ENCODE results near the gene FAM193B. TPM values are rescaled to one million over a fixed set of nuclear protein-coding genes. Genes with fewer than 3 reads are reported as not detected.
"Not testable (repeated sequence)": the region's sequence is repeated elsewhere in the genome, so short reads cannot be mapped to it uniquely, and the experiment has no call there.

FAM193B gene
- total RNA-seq, 1 experiment from 2014 or later = 41.1 TPM

- no peaks in the 10 kb centered on the region for H3F3A ChIP-seq (ENCODE audit: low read length, unreplicated experiment)
- H2AFZ ChIP-seq (ENCODE audit: low read length) = no peak overlapping the region
- H4K20me1 ChIP-seq (ENCODE audit: low read length) = no peaks in the 10 kb centered on the region
- H3K4me3 ChIP-seq (ENCODE audit: low read length) = no peak overlapping the region
- no peak overlapping the region for H3K4me2 ChIP-seq (ENCODE audit: low read length)
- H3K9ac ChIP-seq (ENCODE audit: low read length) = no peak overlapping the region
- intact Hi-C loops (cut with micrococcal nuclease) = no loop called here
- ChIA-PET CTCF (no interaction called here), POLR2A (ENCODE audit: unreplicated experiment) (no interaction called here)
- TF ChIP-seq CTCF (conservative IDR thresholded peaks at IDR 0.05; ENCODE audit: low read depth, low read length) (no peak), EZH2 (IDR thresholded peaks at IDR 0.05; ENCODE audit: low read length, unreplicated experiment) (no peak), EZH2phosphoT487 (IDR thresholded peaks at IDR 0.05; ENCODE audit: borderline replicate concordance, low read length) (no peak)
- no peaks in the 10 kb centered on the region for H3K4me1 ChIP-seq (ENCODE audit: insufficient read depth, low read length)
- H3K27ac ChIP-seq (ENCODE audit: low read length) = no peak overlapping the region
- H3K27me3 ChIP-seq (ENCODE audit: low read length) = no peaks in the 10 kb centered on the region
- BruUV-seq (replicated peaks) = no TSS peak
- DNase-seq = no peak
- H3K36me3 ChIP-seq (ENCODE audit: low read depth, low read length) = no peaks in the 10 kb centered on the region
- ATAC-seq = no peak
- no peaks in the 10 kb centered on the region for H3K9me2 ChIP-seq (replicated peaks; ENCODE audit: low read length)
- no peaks in the 10 kb centered on the region for H3K9me3 ChIP-seq (ENCODE audit: low read length)
- H3K79me2 ChIP-seq (ENCODE audit: low read length) = no peaks in the 10 kb centered on the region
These were observed 14.0 kb upstream of the FAM193B start for GRCh38 chr5:177568326-177568725.

GRCh38 chr5:177565046-177565445 lies 10.7 kb upstream of the FAM193B start:
- H3K27me3 ChIP-seq (ENCODE audit: low read length) = no peaks in the 10 kb centered on the region
- no peak overlapping the region for H3K4me2 ChIP-seq (ENCODE audit: low read length)
- no peak overlapping the region for H3K9ac ChIP-seq (ENCODE audit: low read length)
- CTCF ChIA-PET = no interaction called here
- H3K9me3 ChIP-seq (ENCODE audit: low read length) = no peaks in the 10 kb centered on the region
- no peak for DNase-seq
- H3K9me2 ChIP-seq (replicated peaks; ENCODE audit: low read length) = no peaks in the 10 kb centered on the region
- H3F3A ChIP-seq (ENCODE audit: low read length, unreplicated experiment) = no peaks in the 10 kb centered on the region
- ATAC-seq = no peak
- H2AFZ ChIP-seq (ENCODE audit: low read length) = no peak overlapping the region
- no peak for TF ChIP-seq EZH2phosphoT487 (IDR thresholded peaks at IDR 0.05; ENCODE audit: borderline replicate concordance, low read length)
- no peak for TF ChIP-seq CTCF (conservative IDR thresholded peaks at IDR 0.05; ENCODE audit: low read depth, low read length)
- TF ChIP-seq EZH2 (IDR thresholded peaks at IDR 0.05; ENCODE audit: low read length, unreplicated experiment) = no peak
- no peaks in the 10 kb centered on the region for H3K4me1 ChIP-seq (ENCODE audit: insufficient read depth, low read length)
- intact Hi-C loops (cut with micrococcal nuclease) = no loop called here
- no peaks in the 10 kb centered on the region for H3K36me3 ChIP-seq (ENCODE audit: low read depth, low read length)
- H3K4me3 ChIP-seq (ENCODE audit: low read length) = no peak overlapping the region
- no TSS peak for BruUV-seq (replicated peaks)
- H3K79me2 ChIP-seq (ENCODE audit: low read length) = no peaks in the 10 kb centered on the region
- POLR2A ChIA-PET (ENCODE audit: unreplicated experiment) = no interaction called here
- no peaks in the 10 kb centered on the region for H4K20me1 ChIP-seq (ENCODE audit: low read length)
- no peak overlapping the region for H3K27ac ChIP-seq (ENCODE audit: low read length)

- H3K79me2 ChIP-seq (ENCODE audit: low read length); POLR2A ChIA-PET (ENCODE audit: unreplicated experiment); DNase-seq; H3K9me2 ChIP-seq (replicated peaks; ENCODE audit: low read length); H4K20me1 ChIP-seq (ENCODE audit: low read length); H3K4me3 ChIP-seq (ENCODE audit: low read length); H3K27me3 ChIP-seq (ENCODE audit: low read length); H3K9me3 ChIP-seq (ENCODE audit: low read length); H3K4me2 ChIP-seq (ENCODE audit: low read length); H3K27ac ChIP-seq (ENCODE audit: low read length); H2AFZ ChIP-seq (ENCODE audit: low read length); H3F3A ChIP-seq (ENCODE audit: low read length, unreplicated experiment); CTCF ChIA-PET; H3K9ac ChIP-seq (ENCODE audit: low read length); intact Hi-C loops (cut with micrococcal nuclease); H3K4me1 ChIP-seq (ENCODE audit: insufficient read depth, low read length); H3K36me3 ChIP-seq (ENCODE audit: low read depth, low read length); ATAC-seq; BruUV-seq (replicated peaks): not testable (repeated sequence)
These were observed 5.1 kb upstream of the FAM193B start for GRCh38 chr5:177559446-177559941.

Measured in PC-3 (cell line).